Stimulated activated CD8-positive, alpha-beta memory T cell treated with anti-CD3 and anti-CD28 coated beads, Interleukin-2, amount 100 ng/mL, for 48 hours (primary cell): ENCODE results near the gene STRA8.
"Not testable (repeated sequence)": the region's sequence is repeated elsewhere in the genome, so short reads cannot be mapped to it uniquely, and the experiment has no call there.

ENCODE experiments used
- DNase-seq, 2 donors: peaks; one replicate each; pipeline ENCODE4 v3.0.0-alpha.2; 2020; ENCODE audit warnings: low read depth in 2 of 2

The STRA8 gene

DNA sequence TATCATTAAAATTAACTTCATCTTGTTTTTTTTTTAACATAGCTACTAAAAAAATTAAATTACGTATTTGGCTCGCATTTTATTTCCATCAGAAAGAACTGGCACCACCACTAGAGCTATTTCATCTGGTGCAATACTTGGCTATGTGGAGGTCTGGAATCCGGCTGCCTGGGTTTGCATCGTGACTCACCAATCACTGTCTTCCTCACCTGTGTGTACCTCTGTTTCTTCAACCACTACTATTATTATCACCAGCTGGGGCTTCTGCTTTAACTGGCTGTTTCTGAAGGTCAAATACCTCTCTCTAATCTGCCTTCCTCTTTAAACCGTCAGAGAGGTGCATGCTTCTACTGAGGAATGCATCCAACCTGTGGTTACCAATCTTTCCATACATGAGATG is 28.8 kb upstream of the STRA8 start:
- no peak for DNase-seq

DNA sequence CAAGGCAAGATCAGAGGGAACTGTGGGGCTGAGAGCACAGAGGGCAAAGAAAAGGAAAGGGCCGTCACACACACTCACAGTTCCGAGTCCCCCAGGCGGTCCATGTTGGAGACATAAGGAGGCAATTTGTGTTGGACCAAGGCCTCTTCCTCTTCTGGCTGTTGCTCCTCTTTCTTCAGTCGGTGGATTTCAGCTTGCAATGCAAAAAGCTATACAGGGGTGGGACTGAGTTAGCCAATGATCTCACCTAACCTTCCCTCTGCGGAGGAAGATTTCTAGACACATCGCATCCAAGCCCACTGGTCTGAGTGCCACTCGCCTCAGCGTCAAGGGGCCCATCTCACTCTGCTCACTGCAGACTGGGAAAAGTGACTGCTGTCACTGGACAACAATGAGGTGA is 27.8 kb upstream of the STRA8 start:
- DNase-seq, result no peak

DNA sequence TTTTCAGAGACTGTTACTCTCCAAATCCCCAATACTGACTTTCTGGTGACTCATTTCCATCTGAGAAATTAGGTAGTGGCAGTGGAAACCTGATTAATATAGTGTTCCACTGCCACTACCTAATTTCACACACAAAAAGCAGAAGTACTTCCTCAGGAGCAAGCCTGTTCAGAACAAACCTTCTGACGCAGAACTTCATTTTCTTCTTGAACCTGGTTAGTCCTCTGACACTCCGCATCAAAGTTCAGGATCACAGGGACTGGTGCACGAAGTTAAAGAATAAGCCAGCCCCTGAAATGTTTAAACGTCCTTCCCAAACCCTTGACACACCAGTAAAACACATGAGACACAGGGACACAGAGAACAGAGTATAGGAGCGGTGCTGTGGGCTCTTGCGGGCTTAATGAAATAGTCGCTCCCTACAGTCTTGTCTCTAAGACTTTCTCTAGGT is 26.7 kb upstream of the STRA8 start:
- DNase-seq, result no peak

DNA sequence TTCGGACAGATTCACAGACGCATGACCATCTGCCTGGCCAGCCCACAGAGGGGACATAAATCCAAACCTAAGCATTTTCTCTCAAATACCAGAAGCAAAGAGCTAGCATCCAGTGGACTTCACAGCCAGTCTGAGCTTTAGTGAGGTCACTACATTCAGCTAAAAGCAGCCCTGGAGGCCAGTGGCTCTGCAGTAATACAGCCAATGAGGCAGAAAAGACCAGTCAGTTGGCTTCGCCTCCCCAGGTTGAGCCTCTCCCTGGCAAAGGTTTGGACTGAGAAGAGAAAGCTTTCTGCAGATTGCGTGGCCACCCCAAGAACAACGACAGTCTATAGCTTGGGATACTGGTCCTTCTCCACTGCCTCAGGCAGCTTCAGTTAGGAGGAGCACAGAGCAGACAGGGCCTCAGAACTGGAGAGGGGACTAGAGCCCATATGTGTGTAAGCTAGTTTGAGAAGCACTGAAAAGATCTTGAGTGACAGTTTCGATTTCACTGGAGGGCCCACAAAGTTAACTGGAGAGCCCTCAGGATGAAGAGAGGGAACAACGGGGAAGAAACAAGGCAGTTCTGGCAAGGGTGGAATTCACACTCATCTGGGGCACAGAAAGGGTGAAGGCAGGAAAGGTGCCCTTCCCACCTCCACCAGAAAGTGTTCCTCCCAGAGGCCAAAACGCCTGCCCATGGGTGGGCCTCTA is 26.1 kb upstream of the STRA8 start:
- no peak for DNase-seq

DNA sequence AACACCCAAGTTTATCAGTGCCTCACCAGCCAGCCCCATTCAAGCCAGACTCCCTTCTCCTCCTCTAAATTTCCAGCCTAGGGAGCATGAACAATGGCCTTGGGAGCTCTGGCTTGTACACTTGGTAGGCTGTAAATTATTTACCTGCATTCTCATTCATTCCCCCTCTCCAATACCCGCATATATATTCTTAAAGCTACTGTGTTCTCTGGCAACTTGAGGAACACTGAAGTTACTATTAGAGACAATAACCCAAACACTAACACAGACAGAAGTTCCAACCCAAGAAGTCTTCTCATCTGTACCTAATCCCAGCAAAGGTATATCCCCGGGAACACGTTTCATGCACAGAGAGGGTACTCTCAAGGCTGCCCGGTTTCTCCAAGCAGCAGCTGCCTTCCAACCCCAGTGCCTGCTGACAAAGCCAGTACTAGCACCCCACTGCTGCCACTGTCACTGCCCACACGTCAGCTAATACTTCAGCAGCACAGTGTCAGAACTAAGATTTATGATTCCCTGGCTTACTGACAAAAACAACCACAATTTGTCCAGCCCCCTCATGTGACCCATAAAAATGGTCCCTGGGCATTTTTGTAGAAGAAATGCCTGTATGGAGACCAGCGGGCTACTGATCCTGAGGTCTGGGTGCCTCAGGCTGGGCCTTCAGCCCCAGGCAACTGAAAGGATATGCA is 25.4 kb upstream of the STRA8 start:
- DNase-seq, result no peak

DNA sequence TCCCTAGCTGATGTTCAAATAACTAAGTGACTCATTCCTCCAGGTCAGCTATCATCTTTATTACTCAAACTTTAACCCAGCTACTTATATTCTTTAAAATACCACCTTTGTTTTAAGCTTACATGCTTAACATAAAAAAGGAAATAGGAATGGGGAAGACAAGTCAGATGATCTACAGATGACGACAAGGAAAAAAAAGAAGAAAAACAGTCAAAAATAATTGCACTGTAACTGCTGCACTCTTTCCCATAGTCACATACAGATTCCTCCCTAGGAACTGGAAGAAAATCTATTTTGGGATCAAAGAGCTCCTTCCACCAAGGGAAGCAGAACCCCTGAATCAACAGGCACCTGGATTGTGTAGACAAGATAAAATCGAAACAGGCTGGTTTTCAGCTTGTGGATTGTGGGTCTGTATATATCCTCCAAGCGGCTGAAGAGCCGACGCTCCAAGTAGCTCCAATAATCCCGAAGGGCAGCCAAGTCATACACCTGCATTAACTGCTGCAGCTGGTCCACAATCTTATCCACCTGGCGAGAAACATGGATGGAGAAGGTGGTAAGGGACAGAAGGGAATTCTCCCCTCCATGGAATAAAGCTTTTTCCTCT is 24.3 kb upstream of the STRA8 start:
- no peak for DNase-seq

DNA sequence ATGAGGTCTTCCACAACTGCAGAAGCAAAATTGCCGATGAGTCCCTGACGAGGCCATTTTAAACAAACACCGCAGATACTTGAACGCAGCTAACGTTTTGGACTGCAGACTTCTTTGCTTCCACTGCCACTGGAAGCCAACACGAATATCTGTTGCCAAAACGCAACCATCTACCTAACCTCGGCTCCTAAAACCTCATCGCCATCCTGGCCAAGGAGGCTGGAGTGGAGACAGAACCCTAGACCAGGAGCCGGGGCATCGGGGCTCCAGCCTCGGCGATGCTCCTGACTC is 22.8 kb upstream of the STRA8 start:
- no peak for DNase-seq

DNA sequence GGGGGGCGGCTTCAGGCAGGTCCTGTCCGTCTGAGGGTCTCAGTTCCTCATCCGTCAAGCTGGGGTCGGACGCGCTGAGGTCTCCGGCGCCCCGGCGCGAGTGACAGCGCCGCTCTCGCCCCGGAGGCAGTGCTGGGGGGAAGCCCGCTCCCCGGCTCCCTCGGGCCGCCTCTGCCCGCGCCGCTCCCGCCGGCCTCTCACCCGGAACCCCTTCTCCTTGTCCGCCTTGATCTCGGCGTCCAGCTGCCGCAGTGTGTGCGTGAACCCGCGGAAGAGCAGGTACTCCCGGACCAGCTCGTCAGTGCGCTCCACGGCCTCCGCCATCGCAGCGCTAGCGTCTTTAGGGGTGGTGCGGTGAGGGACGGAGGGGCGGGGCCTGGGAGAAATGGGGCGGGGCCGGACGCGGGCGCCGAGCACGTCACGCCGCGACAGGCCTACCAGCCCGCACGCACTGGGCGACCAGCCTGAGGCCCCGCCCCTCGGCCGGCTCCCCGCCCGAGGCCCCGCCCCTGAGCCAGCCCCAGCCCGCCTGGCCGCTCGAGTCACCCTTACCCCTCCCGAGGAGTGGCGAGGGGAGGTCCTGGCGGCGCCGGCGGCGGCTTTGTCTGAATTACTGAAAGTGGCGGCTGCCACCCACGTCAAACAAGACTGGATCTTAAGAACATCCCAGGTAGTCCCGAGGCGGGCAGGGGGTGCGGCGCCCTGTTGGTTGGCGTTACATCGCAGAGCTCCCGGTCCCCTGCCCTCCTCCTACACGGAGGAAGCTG is 22.3 kb upstream of the STRA8 start, which contains the start of gene WDR91:
TSS of gene WDR91 (minus strand) at position 348 of the 767 bp plus-strand sequence. CDS start at position 324, 24 bp downstream.
- DNase-seq, result peak; percentile 95 to 96

DNA sequence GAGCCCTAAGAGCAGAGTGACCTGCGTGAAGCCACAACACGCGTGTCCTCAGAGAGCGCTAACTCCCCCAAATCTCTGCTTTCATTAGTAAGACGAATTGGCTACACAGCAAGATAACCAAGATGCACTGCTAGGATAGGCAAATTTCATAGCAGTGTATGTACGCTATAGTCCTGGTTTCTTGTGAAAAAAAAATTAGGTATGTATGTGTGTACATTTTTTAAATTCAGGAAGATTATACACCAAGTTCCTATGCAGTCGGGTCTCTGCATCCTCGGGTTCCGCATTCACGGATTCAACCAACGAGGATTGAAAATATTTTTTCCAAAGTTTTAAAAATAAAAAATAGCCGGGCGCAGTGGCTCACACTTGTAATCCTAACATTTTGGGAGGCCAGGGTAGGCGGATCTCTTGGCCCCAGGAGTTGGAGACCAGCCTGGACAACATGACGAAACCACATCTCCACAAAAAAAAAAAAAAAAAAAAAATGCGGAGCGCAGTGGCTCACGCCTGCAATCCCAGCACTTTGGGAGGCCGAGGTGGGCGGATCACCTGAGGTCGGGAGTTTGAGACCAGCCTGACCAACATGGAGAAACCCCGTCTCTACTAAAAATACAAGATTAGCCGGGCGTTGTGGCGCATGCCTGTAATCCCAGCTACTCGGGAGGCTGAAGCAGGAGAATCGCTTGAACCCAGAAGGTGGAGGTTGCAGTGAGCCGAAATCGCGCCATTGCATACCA is 21.5 kb upstream of the STRA8 start:
- not testable (repeated sequence) for DNase-seq

DNA sequence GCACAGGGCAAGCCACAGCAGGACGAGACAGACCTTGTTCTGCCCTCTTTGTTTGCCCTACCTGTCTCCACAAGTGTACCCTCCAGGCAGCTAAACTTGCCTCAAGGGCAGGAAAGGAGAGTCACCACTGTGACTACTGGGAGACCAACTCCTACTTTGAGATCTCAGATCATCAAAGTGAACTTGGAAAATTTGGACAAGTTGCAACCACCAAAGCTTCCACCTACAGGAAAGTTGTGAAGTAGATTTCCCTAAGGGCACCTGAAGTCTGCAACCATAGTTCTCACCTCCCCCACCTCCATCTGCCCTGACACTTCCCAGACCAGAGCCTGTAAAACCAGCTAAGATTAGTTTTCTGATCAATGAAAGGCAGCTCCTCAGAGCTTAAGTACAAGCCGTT is 19.8 kb upstream of the STRA8 start:
- DNase-seq, result no peak

DNA sequence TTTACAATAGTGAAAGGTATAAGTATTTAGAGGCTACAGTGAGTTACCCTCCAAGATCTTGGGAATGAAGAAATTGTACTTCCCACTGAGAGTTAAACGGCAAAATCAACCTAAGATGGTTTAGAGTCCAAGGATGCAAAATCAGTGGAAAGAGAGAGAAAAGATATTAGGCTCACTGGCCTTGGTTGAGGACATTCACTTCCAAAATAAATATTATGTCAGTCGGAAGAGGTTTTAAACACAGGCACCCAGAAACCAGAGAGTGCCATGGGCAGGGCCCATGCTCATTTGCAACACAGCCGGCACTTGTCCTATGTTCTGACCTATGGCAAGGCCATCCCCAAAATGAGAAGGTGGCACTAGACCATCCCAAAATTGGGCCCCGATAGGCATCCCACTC is 18.5 kb upstream of the STRA8 start:
- DNase-seq, result no peak

DNA sequence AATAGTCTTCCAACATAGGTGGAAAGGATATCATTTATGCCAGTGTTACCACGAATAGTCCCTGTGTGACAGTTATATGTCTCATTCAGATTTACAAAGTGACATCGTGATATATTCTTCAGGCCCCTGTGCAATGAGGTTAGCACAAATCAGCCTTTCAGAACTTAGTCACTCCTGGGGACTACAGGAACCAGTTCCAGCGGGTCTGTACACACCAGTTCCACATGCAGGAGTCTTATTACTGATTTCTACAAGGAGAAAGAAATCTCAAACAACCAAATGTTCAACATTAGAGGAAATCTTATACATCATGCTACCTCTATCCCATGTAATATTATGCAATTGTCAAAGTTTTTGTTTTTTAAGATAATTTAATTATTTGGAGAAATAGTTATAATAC is 17.9 kb upstream of the STRA8 start:
- no peak for DNase-seq

DNA sequence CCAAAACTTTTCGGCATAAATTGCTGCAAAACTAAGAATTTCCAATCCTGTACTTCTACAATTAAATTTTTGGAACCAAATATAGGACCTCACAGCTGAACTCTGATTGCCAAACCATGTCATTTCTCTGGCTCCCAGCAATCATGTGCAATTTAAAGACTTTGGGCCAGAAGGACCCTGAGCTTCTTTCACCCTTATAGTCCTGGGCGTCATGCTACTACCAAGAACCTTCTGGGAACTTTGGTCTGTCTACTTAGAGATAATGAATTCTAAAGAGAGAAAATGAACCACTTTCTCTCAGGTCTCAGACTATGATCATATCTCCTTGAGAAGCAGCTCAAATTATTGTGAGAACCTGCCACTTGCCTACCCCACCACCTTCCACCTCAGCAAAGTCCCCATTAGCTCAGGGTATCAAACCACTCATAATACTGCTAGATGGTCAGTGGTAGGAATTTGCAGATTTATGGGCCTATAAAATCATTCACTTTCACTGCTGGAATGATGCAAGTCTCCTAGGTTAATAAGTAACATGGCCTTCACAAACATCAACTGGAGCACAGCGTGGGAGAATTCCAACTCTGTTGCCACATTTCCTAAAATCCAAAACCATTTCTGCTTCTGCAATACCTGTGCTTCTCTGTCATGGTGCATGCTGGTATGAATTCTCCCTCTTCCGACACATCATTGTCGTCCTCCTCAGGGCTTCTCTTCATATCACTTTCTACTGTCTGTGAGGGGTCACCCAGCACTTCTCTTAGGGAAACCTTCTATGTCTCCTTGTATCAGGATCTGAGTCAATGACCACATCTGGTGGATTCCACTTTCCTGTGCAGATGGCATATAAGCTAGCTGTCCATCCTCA is 15.8 kb upstream of the STRA8 start:
- DNase-seq, result no peak

DNA sequence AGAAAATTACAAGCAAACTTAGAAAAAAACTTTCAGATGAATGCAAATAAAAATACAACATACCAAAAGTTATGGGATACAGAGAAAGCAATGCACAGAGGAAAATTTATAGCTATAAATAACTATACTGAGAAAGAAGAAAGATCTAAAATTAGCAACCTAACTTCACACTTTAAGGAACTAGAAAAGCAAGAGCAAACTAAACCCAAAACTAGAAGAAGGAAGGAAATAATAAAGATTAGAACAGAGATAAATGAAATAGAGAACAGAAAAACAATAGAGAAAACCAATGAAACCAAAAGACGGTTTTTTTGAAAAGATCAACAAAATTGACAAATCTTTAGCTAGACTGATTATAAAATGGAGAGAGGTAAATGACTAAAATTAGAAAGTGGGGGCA is 9.6 kb upstream of the STRA8 start:
- DNase-seq, result no peak

DNA sequence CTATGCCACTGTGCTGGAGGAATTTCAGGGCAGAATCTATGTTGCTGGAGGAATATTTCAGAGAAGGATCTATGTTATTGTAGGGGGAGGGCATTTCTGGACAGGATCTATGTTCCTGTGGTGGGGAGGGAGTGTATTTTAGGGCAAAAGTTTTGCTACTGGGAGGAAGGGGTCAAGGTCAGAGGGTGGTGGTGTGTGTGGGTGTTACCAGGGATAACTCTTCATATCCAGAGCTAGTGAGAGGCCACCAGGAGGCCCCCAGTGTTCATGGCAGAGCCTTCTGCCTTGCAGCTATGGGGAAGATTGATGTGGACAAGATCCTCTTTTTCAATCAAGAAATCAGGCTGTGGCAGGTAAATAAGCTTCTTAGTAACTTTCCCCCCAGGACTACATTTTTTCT is 2.0 kb upstream of the STRA8 start:
- DNase-seq, result no peak

DNA sequence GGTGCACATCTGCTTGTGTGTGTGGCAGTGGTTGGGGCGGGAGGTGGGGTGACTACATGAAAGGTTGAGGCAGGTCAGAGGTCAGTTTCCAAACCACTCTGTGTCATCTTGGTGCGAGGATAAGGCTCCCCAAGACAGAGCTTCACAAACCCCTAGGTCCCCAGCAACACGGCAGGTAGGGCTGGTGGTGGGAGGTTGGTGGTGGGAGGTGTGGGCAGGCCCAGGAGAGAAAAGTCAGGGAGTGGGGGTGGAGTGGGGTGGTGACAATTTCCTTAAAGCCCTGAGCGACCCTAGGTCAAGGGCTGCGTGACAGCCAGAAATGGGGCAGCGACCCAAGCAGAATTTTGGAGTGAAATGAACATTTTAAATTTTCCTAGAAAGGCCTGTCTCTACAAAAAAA is 1.6 kb upstream of the STRA8 start:
- DNase-seq, result no peak

DNA sequence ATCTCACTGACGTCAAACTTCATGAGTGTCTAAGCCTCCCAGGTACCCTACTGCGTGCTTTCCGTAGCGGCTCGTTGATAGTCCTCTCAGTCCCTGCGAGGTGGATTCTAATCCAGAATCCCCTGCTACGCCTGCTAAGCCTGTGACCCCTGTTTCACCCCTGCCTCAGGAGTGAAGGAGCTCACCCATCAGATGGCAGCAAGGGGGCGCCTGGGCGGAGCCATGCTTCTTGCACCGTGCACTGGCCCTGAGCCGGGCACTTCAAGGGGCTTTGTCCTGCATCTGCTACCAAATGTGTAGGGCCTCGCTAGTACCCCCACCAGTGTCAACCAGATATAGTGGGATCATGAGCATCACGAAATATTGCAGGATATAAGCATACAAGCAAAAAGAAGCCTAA is 918 bp upstream of the STRA8 start:
- no peak for DNase-seq

DNA sequence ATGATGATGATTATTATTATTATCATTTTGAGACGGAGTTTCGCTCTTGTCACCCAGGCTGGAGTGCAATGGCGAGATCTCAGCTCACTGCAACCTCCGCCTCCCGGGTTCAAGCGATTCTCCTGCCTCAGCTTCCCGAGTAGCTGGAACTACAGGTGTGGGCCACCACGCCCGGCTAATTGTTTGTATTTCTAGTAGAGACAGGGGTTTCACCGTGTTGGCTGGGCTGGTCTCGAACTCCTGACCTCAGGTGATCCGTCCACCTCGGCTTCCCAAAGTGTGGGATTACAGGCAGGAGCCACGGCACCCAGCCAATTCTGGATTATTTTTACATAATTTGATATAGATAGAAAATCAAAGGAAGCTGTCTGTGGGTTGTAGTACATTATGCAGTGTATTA is 457 bp downstream of the STRA8 start:
- not testable (repeated sequence) for DNase-seq

DNA sequence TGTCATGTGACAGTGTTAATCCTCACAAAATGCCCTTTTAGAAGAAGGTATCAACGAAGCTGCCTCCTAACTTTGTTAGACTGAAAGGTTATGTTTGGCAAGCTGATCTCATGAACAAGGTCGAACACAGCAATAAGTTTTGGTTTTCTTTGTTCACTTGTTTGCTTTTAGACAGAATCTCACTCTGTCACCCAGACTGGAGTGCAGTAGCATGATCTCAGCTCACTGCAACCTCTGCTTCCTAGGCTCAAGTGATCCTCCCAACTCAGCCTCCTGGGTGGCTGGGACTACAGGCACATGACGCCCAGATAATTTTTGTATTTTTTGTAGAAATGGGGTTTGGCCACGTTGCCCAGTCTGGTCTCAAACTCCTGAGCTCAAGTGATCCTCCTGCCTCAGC is 1.1 kb downstream of the STRA8 start:
- no peak for DNase-seq

DNA sequence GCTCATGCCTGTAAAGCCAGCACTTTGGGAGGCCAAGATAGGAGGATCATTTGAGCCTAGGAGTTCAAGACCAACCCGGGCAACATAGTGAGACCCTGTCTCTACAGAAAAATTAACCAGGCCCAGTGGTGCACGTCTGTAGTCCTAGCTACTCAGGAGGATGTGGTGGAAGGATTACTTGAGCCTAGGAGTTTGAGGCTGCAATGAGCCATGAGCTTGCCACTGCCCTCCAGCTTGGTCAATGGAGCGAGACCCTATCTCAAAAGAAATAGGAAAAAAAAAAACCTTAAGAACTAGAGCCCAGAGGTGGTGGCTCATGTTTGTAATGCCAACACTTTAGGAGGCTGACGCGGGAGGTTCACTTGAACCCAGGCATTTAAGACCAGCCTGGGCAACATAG is 2.2 kb downstream of the STRA8 start:
- DNase-seq, result no peak

DNA sequence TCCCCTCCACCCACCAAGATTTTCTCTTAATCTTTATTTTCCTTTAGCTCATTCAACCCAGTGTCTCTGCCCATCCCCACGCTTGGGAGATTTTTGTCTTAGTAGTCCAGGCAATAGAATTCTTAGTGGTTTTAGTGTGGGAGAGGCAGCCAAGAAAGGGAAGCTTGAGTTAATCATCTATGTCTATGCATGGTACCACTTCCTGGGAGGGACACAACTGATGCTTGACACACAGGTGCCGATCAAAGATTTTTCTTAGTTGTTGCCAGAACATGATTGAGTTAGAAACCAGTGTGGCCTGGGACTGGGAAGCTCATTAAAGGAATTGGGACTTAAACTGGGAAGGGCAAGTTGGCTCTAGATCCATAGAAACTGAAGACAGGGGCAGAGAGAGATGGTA is 3.1 kb downstream of the STRA8 start:
- no peak for DNase-seq
